Measurements from ENCODE around the gene MED14. TPM values are rescaled to one million over a fixed set of nuclear protein-coding genes. Genes with fewer than 3 reads are reported as not detected.
"Not testable (repeated sequence)": the region's sequence is repeated elsewhere in the genome, so short reads cannot be mapped to it uniquely, and the experiment has no call there.

Gene MED14
- polyA plus RNA-seq, 3 donors: 44.8 to 64.1 (median 61.2) TPM

DNA sequence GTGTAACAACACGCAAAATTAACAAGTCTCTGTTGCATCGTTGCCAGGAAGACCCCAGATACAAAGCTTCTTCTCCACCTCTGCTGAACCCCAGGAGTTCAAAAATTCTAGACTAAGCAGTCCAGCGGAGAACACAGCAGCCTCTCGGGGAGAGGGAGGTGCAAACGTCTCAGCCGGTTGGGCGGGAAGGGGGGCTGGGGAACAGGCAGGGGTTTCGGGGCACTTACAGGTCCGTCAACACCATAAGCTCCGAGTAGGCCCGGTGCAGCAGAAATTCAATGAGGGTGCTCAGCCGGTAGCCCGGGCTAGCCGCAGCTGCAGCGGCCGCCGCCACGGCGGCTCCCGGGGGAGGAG, 394 bp downstream of the MED14 start:
- DNase-seq: peak; percentile 26

DNA sequence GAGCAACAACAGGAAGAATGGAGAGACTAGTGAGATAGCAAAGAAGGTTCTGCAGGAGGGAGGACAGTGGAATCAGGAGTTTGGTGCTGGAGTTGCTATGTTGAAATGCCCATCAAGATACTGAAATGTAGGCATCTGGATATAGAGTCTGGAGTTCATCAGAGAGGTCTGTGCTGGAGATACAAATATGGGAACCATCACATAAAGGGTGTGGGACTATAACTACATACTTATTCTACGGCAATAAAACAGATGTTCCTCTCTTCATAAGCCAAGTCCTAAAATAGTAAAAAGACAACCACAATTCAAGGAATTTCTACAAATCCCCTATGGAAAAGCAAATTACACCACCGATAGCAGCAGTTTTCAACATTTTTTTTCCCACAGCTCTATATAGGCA, 1.6 kb downstream of the MED14 start:
- DNase-seq: no peak

DNA sequence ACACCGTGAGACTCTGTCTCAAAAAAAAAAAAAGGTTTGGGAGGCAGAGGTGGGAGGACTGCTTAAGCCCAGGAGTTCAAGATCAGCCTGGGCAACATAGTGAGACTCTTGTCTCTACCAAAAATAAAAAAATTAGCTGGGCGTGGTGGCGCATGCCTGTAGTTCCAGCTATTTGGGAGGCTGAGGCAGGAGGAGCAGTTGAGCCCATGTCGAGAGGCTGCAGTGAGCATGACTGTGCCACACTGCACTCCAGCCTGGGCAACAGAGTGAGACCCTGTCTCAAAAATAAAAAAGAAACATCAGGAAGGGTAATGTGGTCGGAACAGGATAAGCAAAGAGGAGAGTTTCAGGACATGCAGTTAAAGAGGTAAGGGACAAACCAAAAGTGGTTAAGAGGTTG, 2.8 kb downstream of the MED14 start:
- DNase-seq: not testable (repeated sequence)

DNA sequence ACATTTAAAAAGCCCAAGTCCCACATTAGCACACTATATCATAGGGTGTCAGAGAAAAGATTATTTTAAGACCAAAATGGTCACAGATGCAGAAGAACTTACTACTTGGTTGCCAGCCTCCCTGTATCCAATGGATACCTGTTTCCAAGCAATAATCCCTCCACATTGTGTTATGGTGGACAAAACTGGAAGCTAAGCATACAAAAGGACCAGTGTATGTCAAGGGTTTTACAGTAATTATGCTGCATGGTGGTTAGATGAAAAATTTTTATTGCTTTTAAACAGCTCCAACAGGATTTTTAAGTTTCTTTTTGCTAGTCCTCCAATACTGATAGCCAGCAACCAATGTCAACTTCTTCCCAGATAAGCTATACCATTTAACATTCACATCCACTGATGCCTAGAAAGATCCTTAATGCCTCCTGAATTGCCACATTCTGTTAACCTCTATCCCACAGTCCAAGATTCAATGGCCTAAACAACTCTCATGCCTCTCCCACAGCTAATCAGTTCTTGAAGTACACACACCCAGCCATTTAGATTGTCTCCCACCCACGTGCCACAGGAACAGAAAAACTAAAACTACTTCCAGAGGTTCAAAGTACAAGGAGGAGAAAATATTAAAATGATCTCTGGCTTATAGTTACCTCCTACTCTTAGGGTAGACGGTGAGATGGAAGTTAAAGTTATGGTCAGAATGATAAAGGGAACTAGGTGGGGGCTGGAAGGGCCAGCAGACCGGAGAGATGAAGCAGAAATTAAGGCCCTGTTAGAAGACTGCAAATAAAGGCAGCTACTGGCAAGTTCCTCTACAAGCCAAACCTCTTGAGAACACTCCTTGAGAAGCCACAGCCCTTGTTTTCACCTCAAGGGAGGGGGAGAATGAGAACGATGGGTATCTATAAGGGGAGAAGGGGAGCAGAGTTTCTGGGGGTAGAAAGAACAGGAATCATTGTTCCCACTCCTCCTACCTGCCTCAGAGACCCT, 5.5 kb downstream of the MED14 start:
- DNase-seq: no peak

DNA sequence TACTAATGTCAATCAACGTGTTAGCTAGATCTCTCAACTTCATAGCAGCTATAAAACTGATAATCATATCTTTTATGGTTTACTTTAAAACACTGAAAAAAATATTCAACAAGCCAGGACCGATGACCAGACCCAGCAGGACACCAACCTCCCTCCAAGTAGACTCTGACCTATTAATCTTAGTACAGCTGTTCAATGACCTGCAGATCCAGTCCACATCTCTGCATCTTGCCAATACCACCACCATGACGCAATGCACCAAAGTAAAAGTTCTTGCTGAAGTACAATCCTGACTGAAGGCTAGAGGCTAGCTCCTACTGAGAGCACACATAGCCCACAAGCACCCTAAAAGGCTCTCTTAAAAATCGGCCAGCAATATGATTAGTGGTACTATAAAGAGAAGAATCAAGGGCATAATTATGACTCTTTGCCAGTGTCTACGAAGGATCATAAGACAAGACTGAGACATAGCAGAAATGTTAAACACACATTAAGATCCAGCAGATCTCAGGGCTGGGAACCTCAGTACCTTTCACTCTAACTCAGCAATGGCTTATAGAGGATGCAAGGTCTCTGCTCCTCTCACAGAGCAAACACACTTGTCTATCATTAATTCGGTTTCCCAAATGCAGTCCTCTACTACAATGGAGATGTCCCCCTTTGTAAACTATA, 7.6 kb downstream of the MED14 start:
- DNase-seq: no peak

DNA sequence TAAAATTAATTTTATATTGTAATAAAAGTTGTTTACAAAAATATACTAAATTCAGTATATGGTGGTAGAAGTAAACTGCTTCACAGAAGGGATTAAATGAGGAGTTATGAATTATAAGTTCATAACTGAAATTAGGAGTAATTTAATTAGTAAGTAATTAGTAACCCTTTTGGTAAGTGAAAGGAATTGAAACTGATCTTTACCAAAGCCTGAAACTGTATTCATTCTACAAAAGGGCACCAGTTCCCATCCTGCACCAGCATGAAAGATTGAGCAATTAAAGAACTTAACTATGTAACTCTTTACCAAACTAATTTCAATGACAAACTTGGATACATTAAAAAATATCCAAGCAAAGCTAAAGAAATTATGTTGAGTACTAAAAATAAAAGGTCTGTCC, 8.2 kb downstream of the MED14 start:
- DNase-seq: no peak

DNA sequence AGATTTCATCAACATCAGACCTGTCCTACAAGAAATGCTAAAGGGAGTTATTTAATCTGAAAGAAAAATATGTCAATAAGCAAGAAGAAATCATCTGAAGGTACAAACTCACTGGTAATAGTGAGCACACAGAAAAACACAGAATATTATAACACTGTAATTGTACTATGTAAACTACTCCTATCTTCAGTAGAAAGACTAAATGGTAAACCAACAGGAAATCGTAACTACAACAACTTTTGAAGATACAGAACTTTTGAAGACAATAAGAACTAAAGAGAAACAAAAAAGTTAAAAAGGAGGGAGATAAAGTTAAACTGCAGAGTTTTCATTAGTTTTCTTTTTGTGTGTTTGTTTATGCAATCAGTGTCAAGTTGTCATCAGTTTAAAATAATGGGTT, 12.4 kb downstream of the MED14 start:
- no peak for DNase-seq

DNA sequence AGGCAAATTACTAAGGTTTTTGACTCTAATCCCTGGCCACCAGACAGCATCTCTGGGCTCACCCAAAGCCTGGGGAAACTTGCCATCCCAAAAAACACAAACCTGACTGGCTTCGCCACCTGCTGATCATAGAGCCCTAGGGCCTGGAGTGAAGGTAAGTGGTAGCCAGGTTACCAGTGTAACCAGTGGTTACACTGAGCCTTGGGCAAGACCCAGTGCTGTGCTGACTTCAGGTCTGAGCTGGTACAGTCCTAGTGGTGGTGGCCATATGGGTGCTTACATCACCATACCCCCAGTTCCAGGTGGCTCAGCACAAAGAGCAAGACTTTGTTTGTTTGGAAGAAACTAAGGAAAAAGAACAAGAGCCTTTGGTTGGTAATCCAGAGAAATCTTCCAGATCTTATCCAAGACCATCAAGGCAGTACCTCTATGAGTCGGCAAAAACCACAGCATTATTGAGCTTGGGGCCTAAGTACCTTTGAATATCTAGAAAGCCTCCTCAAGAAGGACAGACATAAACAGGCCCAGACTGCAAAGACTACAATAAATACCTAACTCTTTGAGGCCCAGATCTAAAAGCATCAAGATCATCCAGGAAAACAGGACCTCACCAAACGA, 13.7 kb downstream of the MED14 start:
- no peak for DNase-seq

DNA sequence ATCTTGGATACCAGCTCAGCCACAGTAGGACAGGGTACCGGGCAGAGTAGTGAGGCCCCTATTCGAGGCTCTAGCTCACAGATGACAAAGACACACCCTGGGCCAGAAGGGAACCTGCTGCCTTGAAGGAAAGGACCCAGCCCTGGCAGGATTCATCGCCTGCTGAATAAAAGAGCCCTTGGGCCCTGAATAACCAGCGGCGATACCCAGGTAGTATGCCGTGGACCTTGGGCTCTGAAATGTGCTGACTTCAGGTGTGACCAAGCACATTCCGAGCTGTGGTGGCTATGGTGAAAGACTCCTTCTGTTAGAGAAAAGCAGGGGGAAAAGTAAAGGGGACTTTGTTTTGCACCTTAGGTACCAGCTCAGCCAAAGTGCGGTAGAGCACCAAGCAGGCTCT, 14.6 kb downstream of the MED14 start:
- no peak for DNase-seq

DNA sequence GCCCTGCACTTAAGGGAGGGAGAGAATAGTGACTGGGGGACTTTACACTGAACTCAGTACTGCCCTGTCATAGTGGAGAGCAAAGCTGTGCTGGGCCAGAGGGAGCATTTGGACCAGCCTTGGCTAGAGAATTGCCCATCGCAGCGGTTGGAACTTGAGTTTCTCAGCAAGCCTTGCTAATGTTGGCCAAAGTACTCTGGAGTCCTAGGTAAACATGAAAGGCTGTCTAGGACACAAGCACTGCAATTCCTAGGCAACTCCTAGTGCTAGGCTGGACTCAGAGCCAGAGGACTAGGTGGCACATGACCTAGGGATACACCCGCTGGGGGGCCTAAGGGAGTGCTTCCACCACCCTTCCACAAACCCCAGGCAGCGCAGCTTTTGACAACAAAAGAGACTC, 15.0 kb downstream of the MED14 start:
- DNase-seq: no peak

DNA sequence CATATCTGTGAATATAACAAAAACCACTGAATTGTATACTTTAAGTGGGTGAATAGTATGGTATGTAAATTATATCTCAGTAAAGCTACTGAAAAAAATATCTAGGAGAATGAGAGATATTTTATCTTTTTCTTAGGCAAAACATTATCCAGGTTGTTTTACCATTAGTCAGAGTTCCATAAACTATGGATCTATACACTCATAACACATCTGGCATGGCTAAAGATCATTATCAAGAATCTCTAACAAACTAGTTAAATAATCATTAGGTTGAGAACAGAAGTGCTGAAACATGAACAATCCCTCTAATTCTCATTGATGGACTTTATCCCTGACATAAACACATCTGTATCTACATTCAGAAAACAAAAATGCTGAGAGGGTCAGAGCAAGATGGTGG, 15.6 kb downstream of the MED14 start:
- DNase-seq: no peak

DNA sequence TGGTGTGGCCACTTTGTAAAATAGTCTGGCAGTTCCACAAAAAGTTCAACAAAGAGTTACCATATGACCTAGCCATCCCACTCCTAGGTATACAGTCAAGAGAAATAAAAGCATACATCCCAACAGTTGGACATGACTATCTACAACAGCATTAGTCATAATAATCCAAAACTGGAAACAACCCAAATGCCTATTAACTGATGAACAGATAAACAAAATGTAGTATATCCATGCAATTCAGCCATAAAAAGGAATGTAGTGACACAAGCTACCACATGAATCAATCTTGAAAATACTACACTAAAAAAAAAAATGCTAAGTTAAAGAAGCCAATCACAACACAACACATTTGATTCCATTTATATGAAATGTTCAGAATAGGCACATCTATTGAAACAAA, 16.1 kb downstream of the MED14 start:
- no peak for DNase-seq

DNA sequence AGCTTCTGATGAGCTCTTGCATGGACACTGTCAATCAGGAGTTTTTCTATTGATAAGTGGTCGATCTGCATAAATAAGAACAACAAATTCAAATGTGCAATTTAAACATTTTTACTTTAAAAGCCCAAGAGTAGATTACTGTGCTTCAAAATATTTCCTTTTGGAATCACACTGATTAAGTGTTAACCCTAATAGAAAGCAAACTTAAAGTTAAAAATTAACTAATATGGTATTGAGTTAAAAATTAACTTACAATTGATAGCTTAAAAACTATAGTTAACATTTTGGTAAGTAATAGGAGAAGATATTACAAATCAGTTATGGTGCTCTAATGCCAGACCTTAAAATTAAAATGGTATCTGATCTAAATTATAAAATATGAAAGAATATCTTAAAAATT, 25.9 kb downstream of the MED14 start:
- DNase-seq: no peak

DNA sequence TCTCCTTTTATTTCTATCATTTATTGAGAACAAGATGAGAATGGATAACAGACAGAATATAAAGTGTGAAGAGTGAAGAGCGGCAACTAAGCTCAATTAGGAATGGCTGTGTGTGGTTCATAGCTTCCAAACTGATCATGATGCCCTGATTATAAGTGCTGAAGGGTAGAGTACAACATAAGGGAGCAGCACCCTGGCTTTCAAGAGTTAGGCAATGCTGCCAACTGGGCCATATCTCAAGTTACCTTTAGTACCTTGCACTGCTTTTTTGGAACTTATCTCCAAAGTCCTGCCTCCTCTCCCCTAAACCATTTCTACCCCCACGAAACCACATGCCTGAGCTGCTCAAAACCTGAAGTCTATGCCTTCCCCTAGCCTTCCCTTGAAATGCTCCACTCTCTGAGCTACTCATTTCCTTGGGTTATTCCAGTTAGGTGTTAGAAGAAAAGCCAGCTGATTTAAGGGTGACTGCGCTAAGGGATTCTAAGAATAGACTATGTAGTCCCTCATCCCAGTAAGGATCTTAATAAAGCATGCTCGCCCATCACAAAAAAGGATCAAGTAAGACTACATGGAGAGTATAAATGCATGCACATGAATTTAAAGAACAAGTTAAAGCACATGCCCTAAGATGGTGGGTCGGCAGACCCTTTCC, 29.6 kb downstream of the MED14 start:
- DNase-seq: no peak

DNA sequence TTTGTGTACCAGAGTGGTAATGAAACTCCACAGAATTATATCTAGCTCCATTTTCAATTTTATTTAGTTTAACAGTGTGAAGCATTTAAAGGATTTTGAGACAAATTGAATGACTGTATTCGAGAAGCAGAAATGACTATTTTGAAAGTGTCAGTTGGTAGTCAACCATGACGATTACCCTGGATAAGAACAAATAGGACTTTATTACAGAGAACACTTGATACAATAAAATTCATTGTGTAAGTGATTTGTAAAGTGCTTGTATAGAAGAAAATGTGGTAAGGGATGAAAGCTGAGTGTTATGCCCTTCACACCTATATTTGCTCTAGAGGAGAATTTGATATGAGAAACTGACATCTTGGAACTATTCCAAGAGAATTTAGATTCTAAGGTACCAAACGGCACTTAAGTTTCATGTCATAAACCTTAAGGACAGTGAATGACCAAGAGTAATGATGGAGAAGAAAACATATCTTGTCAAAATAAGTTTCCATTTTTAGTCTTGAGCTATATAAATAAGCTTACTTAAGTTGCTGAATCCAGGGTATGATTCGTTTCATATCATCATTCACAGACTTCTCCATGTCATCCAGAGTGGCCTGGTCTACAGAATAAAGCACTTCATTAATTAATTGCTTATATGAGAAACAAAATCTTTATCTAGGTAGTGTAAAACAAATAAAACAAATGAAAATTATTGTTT, 34.6 kb downstream of the MED14 start:
- no peak for DNase-seq

DNA sequence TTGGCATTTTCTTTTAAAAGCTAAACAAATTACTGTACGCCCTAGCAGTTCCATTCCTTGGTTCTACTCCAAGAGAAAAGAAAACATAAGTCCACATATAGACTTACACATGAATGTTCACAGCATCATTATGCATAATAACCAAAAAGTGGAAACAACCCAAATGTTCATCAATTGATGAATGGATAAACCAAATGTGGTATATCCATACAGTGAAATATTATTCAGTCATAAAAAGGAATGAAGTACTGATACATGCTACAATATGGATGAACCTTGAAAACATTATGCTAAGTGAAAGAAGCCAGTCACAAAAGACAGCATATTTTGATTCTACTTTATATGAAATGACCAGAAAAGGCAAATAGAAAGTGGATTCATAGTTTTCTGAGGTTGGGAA, 36.5 kb downstream of the MED14 start:
- no peak for DNase-seq

DNA sequence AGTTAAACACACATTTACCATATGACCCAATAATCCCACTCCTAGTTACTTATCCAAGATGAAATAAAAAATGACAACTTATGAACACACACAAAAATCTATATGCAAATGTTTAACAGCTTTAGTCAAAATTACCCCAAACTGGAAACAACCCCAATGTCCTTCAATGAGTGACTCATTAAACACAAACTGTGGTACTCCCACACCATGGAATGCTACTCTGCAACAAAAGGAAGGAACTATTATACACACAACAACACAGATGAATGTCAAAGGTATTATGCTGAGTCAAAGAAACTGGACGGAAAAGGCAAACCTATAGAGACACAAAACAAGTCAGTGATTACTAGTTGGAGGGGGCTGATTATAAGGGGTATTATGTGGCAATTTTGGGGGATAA, 40.5 kb downstream of the MED14 start:
- DNase-seq: no peak

DNA sequence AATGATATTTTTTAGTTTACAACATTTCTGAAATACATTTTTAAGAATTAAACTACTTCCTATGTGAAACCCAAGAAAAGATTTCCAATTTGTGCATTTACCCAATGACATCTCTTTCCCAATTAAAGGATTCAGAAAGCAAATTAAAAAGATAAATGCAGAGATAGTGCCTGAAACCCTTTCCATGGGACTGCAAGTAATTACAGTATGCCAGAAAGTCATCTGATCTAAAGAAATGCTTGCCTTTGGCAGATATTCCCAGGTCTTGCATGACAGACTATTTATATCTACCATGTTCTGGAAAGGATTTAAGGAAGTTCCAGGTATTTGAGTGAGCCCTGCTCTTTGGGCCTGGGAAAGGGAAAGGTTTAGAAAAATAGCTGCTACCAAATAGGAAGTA, 46.4 kb downstream of the MED14 start:
- no peak for DNase-seq

DNA sequence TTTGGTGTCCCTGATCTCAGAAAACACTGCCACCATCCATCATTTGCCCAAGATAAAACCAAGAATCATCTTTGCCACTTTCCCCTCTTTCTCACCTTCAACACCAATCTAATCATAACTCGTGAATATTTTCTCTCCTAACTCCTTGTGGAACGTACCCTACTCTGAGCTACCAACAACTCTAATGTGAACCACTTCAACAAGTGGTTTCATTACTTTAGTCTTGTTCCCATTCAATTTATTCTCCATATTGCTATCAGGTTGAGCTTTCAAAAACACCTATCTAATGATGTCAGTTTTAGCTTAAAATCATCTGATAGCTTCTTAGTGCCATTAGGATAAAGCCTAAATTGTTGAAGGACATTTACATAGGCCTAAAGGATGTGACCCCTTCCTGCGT, 48.2 kb downstream of the MED14 start:
- DNase-seq: no peak

DNA sequence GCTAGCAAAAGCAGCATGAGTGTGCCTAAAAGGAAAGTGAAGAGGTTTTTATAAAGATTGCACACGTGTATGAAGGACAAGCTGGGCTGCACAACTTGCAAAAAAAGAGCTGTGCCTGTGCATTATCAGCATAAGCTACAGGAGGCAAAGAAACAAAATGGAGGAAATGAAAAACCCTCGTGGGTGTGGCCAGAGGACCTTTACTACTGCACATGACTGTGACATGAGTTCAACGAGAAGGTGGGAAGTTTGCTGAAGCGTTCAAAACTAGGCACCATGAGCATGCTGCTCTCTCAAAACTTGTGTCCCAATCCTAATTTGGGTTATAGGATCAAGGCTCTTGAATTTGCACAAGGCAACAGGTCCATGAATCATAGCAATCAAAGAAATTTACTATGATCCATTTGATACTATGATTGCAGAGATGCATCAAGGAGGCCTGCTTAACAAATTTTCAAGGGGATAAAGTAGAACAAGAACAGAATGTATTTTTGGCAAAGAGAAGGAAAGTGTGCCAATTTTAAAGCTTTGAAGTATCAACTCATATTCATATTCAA, 49.9 kb downstream of the MED14 start:
- no peak for DNase-seq

DNA sequence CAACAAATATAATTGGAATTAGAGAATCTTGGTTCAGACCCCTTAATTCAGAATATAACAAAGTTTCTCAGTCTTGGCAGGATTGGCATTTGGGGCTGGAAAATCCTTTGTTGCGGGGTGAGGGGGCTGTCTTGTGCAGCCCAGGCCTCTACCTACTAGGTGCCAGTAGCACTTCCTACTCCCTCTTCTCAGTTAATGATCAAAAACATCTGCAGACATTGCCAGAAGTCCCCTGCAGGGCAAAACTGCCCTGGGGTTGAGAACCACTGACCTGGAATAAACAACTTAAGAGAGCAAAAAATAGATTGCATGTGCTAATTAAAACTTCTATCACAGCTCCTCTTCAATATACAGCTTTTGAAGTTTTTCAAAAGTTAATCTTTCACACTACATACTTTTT, 51.2 kb downstream of the MED14 start:
- no peak for DNase-seq

DNA sequence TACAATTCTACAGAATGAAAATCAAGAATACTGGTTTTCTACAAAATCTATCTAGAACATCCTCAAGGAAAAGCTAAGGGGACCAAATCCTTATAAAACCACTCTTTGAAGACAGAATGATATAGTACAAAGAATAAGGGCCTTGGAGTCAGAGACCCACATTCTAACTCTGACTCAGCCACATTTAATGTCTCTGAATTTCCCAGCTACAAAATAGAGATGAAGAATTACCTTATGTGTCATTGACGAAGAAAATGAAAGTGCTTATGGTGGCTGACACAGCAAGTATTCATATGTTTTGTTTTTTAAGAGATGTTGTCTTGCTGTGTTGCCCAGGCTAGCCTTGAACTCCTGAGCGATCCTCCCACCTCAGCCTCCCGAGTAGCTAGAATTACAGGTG, 52.1 kb downstream of the MED14 start:
- DNase-seq: no peak
